NCI-H748 (cell line): Measurements from ENCODE around the gene SAMHD1.
"Not testable (repeated sequence)": the region's sequence is repeated elsewhere in the genome, so short reads cannot be mapped to it uniquely, and the experiment has no call there.

ENCODE experiments used
- DNase-seq: peaks from one replicate; lab custom pipeline; 2025; ENCODE audit not compliant: unreplicated experiment; lab: John Stamatoyannopoulos, UW

Gene SAMHD1

DNA sequence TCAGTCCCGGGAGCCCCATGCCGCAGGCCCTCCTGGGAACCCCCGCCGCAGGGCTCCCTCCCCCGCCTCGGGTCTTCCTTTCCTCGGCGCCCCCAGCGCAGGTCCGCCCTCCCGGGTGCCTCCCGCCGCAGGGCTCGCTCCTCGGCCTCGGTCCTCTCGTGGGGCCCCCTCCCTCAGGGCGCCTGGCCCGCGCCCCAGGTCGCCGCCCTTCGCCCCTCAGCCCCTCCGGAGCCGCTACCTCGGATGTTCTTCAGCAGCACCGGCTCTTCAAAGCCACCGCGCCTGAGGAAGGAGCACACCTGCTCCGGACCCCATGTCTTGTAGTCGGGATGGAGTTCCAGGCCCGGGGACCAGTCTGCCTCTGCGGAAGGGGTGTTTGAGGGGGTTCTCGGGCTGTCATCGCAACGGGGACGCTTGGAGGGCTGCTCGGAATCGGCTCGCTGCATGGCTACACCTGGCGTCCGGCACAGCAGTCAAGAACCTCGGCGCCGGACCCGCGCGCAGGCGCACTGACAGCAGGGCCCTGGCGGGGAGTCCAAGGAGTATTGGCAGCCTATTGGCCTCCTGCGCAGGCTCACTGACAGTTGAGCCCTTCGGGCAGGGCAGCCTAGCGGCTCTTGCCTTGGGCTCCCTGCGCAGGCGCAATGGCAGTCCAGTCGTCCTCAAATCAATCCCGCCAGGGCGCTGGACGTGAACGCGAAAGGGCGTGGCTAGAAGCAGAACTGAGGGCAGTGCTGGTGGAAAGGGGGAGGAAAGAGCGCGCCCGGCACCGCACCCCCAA is at the start of gene SAMHD1:
Gene SAMHD1, minus strand, starts transcription at position 511 of the 781 bp plus-strand sequence. Its CDS starts 65 bp downstream, at position 446.
- DNase-seq: peak; percentile 99

DNA sequence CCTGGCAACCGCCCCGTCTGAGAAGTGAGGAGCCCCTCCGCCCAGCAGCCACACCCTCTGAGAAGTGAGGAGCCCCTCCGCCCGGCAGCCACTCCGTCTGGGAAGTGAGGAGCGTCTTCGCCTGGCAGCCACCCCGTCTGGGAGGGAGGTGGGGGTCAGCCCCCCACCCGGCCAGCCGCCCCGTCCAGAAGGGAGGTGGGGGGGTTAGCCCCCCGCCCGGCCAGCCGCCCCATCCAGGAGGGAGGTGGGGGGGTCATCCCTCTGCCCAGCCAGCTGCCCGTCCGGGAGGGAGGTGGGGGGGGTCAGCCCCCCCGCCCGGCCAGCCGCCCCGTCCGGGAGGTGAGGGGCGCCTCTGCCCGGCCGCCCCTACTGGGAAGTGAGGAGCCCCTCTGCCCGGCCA is 48.7 kb upstream of the SAMHD1 start:
- not testable (repeated sequence) for DNase-seq

DNA sequence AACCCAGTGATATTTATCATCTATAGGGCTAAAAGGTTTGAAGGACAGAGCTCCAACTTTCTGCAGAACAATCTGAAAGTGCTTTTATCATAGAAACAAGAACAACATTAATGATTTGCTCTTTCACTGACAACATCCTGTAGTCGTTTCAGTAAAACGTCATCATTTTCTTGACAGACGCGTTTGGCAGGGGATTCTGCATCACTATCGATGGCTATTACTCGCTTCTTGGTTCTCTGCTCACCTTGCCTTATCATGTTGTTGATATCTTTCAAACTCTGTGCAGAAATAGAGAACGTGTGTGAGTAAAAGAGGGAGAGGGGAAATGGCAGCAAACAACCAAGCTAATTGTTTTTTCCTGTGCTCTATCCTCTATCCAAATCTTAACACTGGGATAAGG is 47.1 kb upstream of the SAMHD1 start:
- DNase-seq: no peak

DNA sequence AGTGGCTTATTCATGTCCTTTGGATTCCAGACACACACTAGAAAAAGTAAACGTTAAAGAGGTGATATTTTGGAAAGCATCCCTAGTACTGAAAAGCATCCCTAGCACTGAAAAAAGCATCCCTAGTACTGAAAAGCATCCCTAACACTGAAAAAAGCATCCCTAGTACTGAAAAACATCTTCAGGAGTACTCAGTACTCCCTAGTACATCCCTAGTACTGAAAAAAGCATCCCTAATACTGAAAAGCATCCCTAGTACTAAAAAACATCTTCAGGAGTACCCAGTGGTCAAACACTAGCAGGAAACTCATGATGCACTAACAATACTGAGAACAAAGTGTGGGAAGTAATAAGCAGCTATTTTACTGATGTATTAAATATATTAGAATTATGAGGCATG is 45.6 kb upstream of the SAMHD1 start:
- no peak for DNase-seq

DNA sequence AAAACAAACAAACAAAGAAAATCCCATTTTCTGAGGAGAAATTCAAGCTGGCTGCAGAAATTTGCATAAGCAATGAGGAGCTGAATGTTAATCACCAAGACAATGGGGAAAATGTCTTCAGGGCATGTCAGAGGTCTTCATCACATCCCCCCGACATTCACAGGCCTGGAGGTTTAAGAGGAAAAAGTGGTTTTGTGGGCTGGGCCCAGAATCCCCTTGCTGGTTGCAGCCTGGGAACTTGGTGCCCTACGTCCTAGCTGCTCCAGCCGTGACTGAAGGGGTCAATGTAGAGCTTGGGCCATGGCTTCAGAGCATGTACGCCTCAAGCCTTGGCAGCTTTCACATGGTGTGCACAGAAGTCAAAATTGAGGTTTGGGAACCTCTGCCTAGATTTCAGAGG is 42.7 kb upstream of the SAMHD1 start:
- DNase-seq: not testable (repeated sequence)

DNA sequence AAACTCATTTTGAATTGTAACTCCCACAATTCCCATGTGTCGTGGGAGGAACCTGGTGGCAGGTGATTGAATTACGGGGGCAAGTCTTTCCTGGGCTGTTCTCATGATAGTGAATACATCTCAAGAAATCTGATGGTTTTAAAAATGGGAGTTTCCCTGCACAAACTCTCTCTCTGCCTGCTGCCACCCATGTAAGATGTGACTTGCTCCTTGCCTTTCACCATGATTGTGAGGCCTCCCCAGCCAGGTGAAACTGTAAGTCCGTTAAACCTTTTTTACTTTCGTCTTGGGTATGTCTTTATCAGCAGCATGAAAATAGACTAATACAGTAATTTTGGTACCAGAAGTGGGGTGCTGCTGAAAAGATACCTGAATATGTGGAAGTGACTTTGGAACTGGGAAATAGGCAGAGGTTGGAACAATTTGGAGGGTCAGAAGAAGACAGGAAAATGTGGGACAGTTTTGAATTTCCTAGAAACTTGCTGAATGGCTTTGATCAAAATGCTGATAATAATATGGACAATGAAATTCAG is 41.4 kb upstream of the SAMHD1 start:
- no peak for DNase-seq

DNA sequence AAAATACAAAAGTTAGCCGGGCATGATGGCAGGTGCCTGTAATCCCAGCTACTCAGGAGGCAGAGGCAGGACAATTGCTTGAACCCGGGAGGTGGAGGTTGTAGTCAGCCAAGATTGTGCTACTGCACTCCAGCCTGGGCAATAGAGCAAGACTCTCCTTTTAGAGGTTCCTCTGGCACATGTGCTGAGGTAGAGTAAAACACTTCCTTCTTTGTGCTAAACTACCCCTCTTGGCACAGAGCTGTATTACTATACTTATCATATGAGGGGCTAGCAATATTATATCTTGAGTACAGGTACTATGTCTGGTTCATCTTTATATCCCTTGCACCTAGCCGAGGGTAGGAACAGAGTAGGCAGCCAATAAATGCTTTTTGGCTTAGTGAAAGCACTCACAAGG is 40.2 kb upstream of the SAMHD1 start:
- no peak for DNase-seq

DNA sequence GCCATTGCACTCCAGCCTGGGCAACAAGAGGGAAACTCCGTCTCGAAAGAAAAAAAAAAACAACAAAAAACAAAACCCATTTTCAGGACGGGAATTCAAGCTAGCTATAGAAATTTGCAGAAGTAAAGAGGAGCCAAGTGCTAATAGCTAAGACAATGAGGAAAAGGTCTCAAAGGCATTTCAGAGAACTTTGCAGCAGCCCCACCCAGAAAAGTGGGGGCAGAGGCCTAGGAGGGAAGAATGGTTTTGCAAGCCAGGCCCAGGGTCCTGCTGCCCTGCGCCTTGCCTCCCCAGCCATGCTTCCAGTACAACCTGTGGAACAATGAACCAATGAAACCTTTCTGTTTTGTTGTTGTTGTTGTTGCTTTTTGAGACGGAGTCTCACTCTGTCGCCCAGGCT is 38.3 kb upstream of the SAMHD1 start:
- DNase-seq: no peak

DNA sequence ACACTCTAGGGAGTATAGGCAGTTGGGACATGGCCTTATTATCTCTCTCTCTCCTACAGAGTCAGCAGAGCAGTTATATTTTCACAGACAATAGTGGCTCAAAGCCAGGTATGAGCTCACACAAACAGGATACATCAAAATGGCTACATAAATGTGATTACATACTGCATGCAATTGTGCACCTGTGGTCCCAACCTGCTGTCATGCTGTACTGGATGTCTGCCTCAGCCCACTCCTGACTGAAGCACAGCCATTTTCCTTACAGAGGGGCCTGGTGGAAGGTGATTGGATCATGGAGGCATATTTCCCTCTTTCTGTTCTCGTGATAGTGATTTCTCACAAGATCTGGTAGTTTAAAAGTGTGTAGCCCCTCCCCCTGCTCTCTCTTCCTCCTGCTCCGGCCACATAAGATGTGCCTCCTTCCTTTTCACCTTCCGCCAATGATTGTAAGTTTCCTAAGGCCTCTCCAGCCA is 37.0 kb upstream of the SAMHD1 start:
- DNase-seq: peak; percentile 28

DNA sequence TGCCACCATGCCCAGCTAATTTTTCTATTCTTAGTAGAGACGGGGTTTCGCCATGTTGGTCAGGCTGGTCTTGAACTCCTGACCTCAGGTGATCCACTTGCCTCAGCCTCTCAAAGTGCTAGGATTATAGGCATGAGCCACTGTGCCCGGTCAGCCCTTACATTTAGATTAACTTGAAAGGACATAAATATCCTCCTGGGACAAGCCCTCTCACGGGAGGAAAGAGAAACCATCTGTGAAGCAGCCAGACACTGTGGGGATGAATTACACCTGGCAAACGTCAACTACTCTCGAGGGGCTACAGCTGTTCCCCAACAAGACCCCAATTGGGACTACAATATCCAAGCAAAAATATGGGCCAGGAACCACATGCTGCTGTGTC is 32.7 kb upstream of the SAMHD1 start:
- no peak for DNase-seq

DNA sequence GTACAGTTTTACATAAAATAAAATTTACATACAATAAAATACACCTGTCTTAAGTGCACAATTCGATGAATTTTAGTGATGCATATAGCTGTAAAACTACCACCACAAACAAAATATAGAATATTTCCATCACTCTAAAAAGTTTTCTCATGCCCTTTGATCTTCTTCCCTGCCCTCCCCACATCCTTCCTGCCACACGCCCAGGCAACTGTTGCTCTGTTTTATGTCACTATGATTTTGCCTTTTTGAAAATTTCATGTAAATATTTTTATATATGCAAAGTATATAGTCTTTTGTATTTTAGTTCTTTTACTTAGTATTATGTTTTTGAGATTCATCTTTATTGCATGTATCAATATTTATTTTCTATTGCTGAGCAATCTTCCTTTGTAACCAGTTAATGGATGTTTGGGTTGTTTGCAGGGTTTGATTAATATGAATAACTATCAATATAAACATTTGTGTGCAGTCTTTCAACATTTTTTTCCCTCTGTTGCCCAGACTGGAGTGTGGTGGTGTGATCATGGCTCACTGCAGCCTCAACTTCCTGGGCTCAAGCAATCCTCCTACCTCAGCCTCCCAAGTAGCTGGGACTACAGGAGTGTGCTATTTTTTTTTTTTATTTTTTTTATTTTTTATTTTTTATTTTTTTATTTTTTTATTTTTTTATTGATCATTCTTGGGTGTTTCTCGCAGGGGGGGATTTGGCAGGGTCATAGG is 23.8 kb upstream of the SAMHD1 start:
- no peak for DNase-seq

DNA sequence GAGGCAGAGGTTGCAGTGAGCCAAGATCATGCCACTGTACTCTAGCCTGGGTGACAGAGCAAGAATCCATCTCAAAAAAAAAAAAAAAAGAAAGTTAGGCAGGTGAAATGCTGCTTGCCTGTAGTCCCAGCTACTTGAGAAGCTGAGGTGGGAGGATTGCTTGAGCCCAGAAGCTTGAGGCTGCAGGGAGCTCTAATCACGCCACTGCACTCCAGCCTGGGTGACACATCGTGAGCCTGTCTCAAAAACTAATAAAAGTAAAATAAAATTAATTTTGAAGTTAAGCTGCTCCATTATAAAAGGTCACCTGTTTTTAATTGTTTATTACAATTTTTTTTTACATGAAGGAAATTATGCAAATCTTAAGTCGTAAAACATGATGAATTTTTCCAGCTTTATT is 23.2 kb upstream of the SAMHD1 start:
- no peak for DNase-seq

DNA sequence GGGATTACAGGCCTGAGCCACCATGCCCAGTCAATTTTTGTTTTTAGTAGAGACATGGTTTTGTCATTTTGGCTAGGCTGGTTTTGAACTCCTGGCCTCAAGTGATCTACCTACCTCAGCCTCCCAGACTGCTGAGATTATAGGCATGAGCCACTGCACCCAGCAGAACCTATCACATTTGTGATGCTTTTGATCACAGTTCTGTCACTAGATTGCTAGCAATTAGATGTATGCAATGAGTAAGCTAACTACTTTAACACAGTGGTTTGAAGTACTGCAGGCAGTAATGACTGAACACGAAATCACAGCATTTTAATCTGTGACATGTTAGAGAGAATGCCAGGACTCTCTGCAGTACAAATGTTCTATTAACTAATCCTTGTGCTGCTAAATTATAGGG is 19.6 kb upstream of the SAMHD1 start:
- no peak for DNase-seq

DNA sequence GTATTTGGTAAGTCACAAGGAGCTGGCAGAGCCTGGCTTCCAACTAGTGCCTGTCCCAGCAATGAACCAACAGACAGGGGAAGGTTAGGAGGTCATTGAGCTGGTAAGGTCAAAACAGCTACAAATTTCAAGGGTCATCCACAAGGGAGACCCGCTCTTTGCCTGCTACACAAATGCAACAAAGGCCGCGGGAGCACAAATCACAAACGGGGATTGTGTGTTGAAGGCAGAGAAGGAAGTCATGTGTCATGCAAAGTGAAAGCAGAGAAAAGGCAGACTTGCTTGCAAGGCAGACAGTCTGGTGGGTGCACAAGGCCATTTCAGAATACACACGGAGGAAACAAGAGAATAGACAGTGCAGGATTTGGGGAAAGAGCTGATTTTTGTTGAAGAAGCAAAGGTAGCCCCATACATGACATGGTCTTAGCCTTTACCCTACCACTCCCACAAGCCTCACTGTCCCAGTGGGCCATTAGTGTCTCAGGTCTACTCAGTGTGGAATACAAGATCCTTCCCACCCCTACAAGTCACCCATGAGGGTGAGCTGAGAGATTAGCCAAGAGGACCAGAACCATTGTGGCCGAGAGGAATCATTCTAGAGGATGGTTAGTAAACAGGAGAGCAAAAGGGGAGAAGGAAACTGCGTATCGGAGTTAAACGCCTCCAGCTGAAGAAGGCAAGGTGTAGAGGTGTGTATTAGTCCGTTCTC is 18.1 kb upstream of the SAMHD1 start:
- no peak for DNase-seq

DNA sequence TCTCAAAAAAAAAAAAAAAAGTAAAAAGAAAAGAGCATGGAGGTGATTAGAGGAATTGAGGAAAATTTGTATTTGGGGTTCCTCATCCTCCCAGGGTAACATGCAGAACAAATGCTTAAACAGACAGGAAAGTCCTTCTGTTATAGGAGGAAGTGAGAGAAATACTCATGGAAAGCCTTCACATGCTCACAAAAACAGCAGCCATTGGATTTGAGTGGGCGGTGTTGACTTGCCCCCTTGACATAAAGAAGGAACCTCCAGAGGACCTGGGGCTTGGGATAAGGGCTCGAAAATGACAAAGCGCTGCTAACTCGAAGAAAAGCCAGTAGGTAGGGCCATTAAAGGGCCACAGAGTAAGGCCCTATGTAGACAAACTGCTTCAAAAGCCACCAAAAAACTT is 17.5 kb upstream of the SAMHD1 start:
- no peak for DNase-seq

DNA sequence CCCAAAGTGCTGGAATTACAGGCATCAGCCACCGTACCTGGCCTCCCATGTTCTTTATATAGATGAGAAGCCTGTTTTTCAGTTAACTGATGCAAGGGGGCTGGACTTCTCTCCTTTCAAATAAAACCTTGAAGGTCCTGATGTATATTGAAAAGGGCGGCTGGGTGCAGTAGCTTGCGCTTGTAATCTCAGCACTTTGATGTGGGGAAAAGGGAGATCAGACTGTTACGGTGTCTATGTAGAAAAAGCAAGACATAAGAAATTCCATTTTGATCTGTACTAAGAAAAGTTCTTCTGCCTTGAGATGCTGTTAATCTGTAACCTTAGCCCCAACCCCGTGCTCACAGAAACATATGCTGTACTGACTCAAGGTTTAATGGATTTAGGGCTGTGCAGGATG is 16.1 kb upstream of the SAMHD1 start:
- no peak for DNase-seq

DNA sequence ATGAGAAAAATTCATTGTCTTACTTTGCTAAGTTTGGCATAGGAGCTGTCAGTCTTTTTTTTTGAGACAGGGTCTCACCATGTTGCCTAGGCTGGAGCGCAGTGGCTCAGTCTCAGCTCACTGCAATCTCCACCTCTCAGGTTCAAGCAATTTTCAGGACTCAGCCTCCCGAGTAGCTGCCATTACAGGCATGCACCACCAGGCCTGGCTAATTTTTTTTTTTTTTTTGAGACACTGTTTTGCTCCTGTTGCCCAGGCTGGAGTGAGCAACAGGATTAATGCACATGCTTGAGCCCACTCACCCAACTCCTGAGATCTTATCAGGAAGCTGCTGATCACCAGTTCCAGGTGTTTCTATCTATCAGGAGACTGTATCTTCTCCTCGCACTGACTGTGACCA is 15.5 kb upstream of the SAMHD1 start:
- not testable (repeated sequence) for DNase-seq

DNA sequence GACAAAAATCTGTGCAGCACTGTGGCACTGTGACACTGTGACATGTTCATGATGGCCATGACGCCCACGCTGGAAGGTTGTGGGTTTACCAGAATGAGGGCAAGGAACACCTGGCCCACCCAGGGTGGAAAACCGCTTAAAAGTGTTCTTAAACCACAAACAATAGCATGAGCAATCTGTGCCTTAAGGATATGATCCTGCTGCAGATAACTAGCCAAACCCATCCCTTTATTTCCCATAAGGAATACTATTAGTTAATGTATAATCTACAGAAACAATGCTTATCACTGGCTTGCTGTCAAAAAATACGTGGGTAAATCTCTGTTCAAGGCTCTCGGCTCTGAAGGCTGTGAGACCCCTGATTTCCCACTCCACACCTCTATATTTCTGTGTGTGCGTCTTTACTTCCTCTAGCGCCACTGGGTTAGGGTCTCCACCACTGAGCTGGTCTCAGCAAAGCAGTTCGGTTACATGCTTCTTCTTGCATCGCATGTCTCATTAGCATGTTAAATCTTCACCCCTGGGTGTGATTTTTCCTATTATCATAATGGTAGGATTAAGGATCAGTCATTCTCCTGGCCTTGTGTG is 10.9 kb upstream of the SAMHD1 start:
- not testable (repeated sequence) for DNase-seq

DNA sequence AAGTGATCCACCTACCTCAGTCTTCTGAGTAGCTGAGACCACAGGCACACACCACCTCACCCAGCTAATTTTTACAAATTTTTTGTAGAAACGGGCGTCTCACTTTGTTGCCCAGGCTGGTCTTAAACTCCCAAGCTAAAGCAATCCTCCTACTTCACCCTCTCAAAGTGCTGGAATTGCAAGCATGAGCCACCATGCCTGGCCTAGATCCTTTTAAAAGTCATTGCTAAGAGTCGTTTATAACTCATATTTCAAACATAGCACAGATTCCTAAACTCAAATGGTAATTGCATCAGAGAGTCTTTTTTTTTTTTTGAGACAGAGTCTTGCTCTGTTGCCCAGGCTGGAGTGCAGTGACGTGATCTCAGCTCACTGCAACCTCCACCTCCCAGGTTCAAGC is 7.7 kb upstream of the SAMHD1 start:
- no peak for DNase-seq

DNA sequence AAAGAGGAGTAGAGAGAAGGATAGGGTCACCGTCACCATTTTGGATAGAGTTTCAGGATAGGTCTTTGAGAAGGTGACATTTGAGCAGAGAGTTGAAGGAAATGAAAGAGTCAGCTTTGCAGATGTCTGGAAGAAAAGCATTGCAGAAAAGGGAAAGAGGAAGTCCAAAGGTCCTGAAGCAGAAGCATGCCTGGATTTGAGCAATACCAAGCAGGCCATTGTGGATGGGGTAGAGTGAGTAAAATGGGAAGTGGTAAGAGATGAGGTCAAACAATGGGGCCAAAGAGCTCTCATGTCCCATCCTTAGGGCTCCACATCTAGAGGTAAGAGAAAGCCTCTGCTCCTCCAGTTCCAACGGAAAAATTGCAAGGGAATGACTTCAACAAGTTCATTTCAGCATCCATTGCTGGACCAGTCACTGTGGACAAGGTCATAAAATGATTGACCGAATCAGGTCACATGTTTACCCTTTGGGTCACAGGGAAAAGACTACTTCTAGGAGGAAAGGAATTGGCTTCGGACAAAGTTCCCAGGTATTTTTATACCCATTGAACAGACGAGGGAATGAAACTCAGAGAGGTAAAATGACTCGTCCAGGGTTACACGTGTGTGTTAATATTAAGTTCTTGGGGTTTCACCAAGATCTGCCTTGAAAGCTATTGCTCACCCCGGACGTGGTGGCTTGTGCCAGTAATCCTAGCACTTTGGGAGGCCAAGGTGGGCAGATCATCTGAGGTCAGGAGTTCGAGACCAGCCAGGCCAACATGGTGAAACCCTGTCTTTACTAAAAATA is 6.6 kb upstream of the SAMHD1 start:
- DNase-seq: no peak
